K562 (cell line): Measurements from ENCODE around the gene DAGLA. TPM values are rescaled to one million over a fixed set of nuclear protein-coding genes. Genes with fewer than 3 reads are reported as not detected.
A peak's percentile ranks its signal among the peaks of the same experiment; 100 is the strongest.

Experiments
- HIVEP1 ChIP-seq: fragments of 250-450 bp; sonication (Bioruptor Pico); IDR thresholded peaks from 2 replicates; pipeline ENCODE4 v1.4.0; 2020; ENCODE audit warnings: mild to moderate bottlenecking
- HMG20A ChIP-seq: fragments of 450-650 bp; formaldehyde crosslinking; conservative IDR thresholded peaks from 2 replicates; pipeline ENCODE4 v1.4.0; 2020; ENCODE audit warnings: mild to moderate bottlenecking, mixed read lengths
- ID3 ChIP-seq, 2 experiments: fragments of 250-450 bp in 1 of 2; fragments of 450-650 bp in 1 of 2; sonication (Bioruptor Pico) in 1 of 2; IDR thresholded peaks; 2 replicates each; pipeline versions ENCODE4 v1.6.1 to v1.8.0; 2016 to 2021; ENCODE audit warnings: mild to moderate bottlenecking in 2 of 2, moderate library complexity in 2 of 2, missing compliant biosample characterization in 1 of 2, missing genetic modification characterization in 1 of 2
- KDM1A ChIP-seq, 2 experiments: fragments of 450-650 bp; IDR thresholded peaks; 2 replicates each; pipeline ENCODE4 v1.6.1; 2016; ENCODE audit warnings: mild to moderate bottlenecking in 2 of 2
- KLF16 ChIP-seq: IDR thresholded peaks from 2 replicates; pipeline ENCODE4 v1.6.1; 2016; ENCODE audit warnings: antibody characterized with exemption
- MCM3 ChIP-seq: fragments of 450-650 bp; IDR thresholded peaks from 2 replicates; pipeline ENCODE4 v1.6.1; 2016
- NCOA2 ChIP-seq, 2 experiments: fragments of 450-650 bp; IDR thresholded peaks; 2 replicates each; pipeline ENCODE4 v1.6.1; 2018; ENCODE audit warnings: mild to moderate bottlenecking in 2 of 2, moderate library complexity in 1 of 2; ENCODE audit not compliant: partially characterized antibody in 2 of 2
- SETDB1 ChIP-seq: IDR thresholded peaks from one replicate; pipeline ENCODE4 v1.6.1; 2012; ENCODE audit warnings: low read length, control low read depth, inconsistent platforms
- SMC3 ChIP-seq: conservative IDR thresholded peaks from 2 replicates; pipeline ENCODE4 v1.6.1; 2011; ENCODE audit warnings: low read depth, low read length, improper control_type of control experiment; ENCODE audit not compliant: insufficient read depth
- SOX6 ChIP-seq: fragments of 450-650 bp; IDR thresholded peaks from 2 replicates; pipeline ENCODE4 v1.6.1; 2014; ENCODE audit warnings: mild to moderate bottlenecking
- SRSF7 ChIP-seq: fragments of 200-400 bp; formaldehyde crosslinking; optimal IDR thresholded peaks from 2 replicates; pipeline ENCODE3; 2017; ENCODE audit warnings: mild to moderate bottlenecking, low read depth, low read length
- SRSF9 ChIP-seq: fragments of 200-400 bp; formaldehyde crosslinking; IDR thresholded peaks from 2 replicates; pipeline ENCODE4 v1.6.1; 2017; ENCODE audit warnings: low read depth, low read length, borderline replicate concordance
- SUPT5H ChIP-seq: fragments of 450-650 bp; IDR thresholded peaks from 2 replicates; pipeline ENCODE4 v1.6.1; 2016
- TOE1 ChIP-seq, 2 experiments: fragments of 450-650 bp in 1 of 2; sonication (generic) in 1 of 2; formaldehyde crosslinking in 1 of 2; IDR thresholded peaks; 2 replicates each; pipeline versions ENCODE4 v1.7.1 to v1.8.0; 2016 to 2022; ENCODE audit warnings: borderline replicate concordance in 2 of 2, mild to moderate bottlenecking in 2 of 2, antibody characterized with exemption in 1 of 2, inconsistent platforms in 1 of 2, low read depth in 1 of 2, missing genetic modification reagents in 1 of 2, moderate library complexity in 1 of 2
- ZBED1 ChIP-seq: IDR thresholded peaks from 2 replicates; pipeline ENCODE4 v1.6.1; 2014
- ZC3H11A ChIP-seq: IDR thresholded peaks from 2 replicates; pipeline ENCODE4 v1.6.1; 2012; ENCODE audit warnings: low read depth, low read length, improper control_type of control experiment
- ZKSCAN1 ChIP-seq: fragments of 150-350 bp; IDR thresholded peaks from 2 replicates; pipeline ENCODE4 v1.6.1; 2016; ENCODE audit warnings: low read depth, low read length
- ZNF140 ChIP-seq: fragments of 250-450 bp; sonication (Bioruptor Pico); IDR thresholded peaks from 2 replicates; pipeline ENCODE4 v1.8.0; 2021; ENCODE audit warnings: moderate library complexity, mild to moderate bottlenecking, inconsistent platforms
- ZNF217 ChIP-seq: sonication (generic); formaldehyde crosslinking; IDR thresholded peaks from 2 replicates; pipeline ENCODE4 v1.8.0; 2022; ENCODE audit warnings: mild to moderate bottlenecking, missing genetic modification reagents
- ZNF224 ChIP-seq: sonication (generic); formaldehyde crosslinking; IDR thresholded peaks from 2 replicates; pipeline ENCODE4 v1.8.0; 2022; ENCODE audit warnings: mild to moderate bottlenecking, missing genetic modification reagents
- ZNF311 ChIP-seq: fragments of 250-450 bp; sonication (Bioruptor Pico); IDR thresholded peaks from 2 replicates; pipeline ENCODE4 v1.4.0; 2020; ENCODE audit warnings: mild to moderate bottlenecking, moderate library complexity
- ZNF316 ChIP-seq: fragments of 450-650 bp; IDR thresholded peaks from 2 replicates; pipeline ENCODE4 v1.6.1; 2016
- polyA plus RNA-seq, 8 experiments: library from polyadenylated mRNA; depleted of rRNA in 4 of 8; stranded (reverse) in 5 of 8; unstranded in 3 of 8; fragments of >200 nt; fragmentation: Nextera tagmentation in 2 of 8; fragmentation: Illumina TruSeq in 1 of 8; extraction: Ambion mirVana in 2 of 8; extraction: Trizol in 1 of 8; gene quantifications; 2 replicates each; pipeline versions ENCODE4 v1.2.1 to v1.2.3, GENCODE V29; 2011 to 2014; ENCODE audit warnings: inconsistent platforms in 1 of 8, missing spikeins in 1 of 8
- total RNA-seq, 7 experiments: library from RNA; depleted of rRNA in 6 of 7; stranded (reverse); fragments of >200 nt in 6 of 7; fragmentation: Illumina TruSeq in 2 of 7; extraction: Trizol in 2 of 7; gene quantifications; 2 replicates each; pipeline versions ENCODE4 v1.2.1 to v1.2.3, GENCODE V29; 2011 to 2021; ENCODE audit warnings: low replicate concordance in 1 of 7
- TF ChIP-seq, protein P1 (sequence below): sonication (generic); formaldehyde crosslinking; IDR thresholded peaks from 2 replicates; pipeline ENCODE4 v1.9.0; 2022; ENCODE audit warnings: mild to moderate bottlenecking, missing genetic modification reagents
- TF ChIP-seq, protein P2 (sequence below), 3 experiments: fragments of 200-800 bp in 1 of 3; fragments of 250-450 bp in 1 of 3; fragments of 450-650 bp in 1 of 3; sonication (Bioruptor Pico) in 1 of 3; sonication (Bioruptor generic) in 1 of 3; formaldehyde crosslinking in 1 of 3; IDR thresholded peaks; 2 replicates each; pipeline versions ENCODE4 v1.6.1 to v1.8.0; 2016 to 2022; ENCODE audit warnings: mild to moderate bottlenecking in 2 of 3, missing genetic modification characterization in 2 of 3, missing compliant biosample characterization in 1 of 3, moderate library complexity in 1 of 3
- TF ChIP-seq, protein P3 (sequence below): fragments of 450-650 bp; formaldehyde crosslinking; conservative IDR thresholded peaks from 2 replicates; pipeline ENCODE4 v1.4.0; 2022; ENCODE audit warnings: mild to moderate bottlenecking, missing genetic modification characterization

DAGLA gene
- total and polyA plus RNA-seq, 9 of the 15 experiments (the other 6 are each of a cell fraction or from before 2014, with no cell fraction given), result 0.03 to 0.16 (median 0.04) TPM; not detected in 4

DNA sequence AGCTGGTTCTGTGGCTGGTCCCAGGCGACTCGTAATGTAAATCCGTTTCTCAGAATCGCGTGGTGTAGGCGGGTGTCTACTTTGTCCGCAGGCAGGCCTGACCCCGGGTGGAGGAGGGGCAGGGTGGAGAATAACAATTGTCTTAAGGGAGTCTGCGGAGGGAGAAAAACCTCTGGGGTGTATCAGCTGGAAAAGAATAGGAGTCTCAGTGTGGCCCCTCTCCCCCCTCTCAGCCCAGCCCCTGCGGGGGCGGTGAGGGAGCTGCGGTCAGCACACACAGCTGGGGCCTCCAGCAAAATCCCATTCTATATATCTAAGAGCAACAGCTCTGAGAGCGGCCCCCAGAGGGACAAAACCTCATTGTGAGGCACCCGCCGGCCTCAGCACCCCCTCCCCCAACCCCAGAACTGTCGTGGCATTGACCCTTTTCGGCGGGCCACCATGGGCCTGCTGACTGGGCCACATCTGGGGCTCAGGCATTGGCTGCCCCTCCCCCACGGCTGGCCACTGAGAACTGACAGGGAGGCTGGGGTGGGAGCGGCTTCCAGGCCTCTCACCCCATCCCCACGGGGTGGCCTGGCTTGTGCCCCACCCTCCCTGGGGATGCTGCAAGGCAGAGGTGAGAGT lies 69.5 kb downstream of the DAGLA start (continued):
- TF ChIP-seq ID3 (CRISPR knock-in tag; IDR thresholded peaks at IDR 0.05) (no peak), ID3 (tag; IDR thresholded peaks at IDR 0.05) (no peak), SUPT5H (no peak), SRSF9 (no peak), ZNF224 (CRISPR knock-in tag) (no peak), ZBED1 (no peak), TOE1 (IDR thresholded peaks at IDR 0.05; ENCODE audit: borderline replicate concordance) (0 out of 2 replicates have a peak, but pooled peaks have one; percentile 20), TOE1 (CRISPR knock-in tag; IDR thresholded peaks at IDR 0.05; ENCODE audit: borderline replicate concordance, low read depth) (no peak), ZNF140 (CRISPR knock-in tag) (no peak), ZKSCAN1 (no peak), HIVEP1 (no peak), SMC3 (no peak), HMG20A (no peak), NCOA2 (IDR thresholded peaks at IDR 0.05; ENCODE audit: partially characterized antibody in 2 of 2) (no peak), KLF16 (peak; percentile 86), ZNF316 (no peak), SOX6 (peak; percentile 95), SETDB1 (no peak), ZNF217 (CRISPR knock-in tag) (no peak), MCM3 (no peak), SRSF7 (no peak), ZC3H11A (no peak), ZNF311 (CRISPR knock-in tag) (no peak), KDM1A (IDR thresholded peaks at IDR 0.05) (peak; percentile 77 to 84; a peak in 3 of 4 replicates)
- TF ChIP-seq, protein P1, sequence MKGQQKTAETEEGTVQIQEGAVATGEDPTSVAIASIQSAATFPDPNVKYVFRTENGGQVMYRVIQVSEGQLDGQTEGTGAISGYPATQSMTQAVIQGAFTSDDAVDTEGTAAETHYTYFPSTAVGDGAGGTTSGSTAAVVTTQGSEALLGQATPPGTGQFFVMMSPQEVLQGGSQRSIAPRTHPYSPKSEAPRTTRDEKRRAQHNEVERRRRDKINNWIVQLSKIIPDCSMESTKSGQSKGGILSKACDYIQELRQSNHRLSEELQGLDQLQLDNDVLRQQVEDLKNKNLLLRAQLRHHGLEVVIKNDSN (CRISPR knock-in tag), result no peak
- TF ChIP-seq, protein P2, sequence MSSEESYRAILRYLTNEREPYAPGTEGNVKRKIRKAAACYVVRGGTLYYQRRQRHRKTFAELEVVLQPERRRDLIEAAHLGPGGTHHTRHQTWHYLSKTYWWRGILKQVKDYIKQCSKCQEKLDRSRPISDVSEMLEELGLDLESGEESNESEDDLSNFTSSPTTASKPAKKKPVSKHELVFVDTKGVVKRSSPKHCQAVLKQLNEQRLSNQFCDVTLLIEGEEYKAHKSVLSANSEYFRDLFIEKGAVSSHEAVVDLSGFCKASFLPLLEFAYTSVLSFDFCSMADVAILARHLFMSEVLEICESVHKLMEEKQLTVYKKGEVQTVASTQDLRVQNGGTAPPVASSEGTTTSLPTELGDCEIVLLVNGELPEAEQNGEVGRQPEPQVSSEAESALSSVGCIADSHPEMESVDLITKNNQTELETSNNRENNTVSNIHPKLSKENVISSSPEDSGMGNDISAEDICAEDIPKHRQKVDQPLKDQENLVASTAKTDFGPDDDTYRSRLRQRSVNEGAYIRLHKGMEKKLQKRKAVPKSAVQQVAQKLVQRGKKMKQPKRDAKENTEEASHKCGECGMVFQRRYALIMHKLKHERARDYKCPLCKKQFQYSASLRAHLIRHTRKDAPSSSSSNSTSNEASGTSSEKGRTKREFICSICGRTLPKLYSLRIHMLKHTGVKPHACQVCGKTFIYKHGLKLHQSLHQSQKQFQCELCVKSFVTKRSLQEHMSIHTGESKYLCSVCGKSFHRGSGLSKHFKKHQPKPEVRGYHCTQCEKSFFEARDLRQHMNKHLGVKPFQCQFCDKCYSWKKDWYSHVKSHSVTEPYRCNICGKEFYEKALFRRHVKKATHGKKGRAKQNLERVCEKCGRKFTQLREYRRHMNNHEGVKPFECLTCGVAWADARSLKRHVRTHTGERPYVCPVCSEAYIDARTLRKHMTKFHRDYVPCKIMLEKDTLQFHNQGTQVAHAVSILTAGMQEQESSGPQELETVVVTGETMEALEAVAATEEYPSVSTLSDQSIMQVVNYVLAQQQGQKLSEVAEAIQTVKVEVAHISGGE (CRISPR knock-in tag; IDR thresholded peaks at IDR 0.05), result no peak
- TF ChIP-seq, protein P3, sequence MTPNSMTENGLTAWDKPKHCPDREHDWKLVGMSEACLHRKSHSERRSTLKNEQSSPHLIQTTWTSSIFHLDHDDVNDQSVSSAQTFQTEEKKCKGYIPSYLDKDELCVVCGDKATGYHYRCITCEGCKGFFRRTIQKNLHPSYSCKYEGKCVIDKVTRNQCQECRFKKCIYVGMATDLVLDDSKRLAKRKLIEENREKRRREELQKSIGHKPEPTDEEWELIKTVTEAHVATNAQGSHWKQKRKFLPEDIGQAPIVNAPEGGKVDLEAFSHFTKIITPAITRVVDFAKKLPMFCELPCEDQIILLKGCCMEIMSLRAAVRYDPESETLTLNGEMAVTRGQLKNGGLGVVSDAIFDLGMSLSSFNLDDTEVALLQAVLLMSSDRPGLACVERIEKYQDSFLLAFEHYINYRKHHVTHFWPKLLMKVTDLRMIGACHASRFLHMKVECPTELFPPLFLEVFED (CRISPR knock-in tag), result no peak
